Measurements from ENCODE around the gene PNCK. TPM values are rescaled to one million over a fixed set of nuclear protein-coding genes. Genes with fewer than 3 reads are reported as not detected.

PNCK gene
- total RNA-seq, 1 donor from 2014 or later, result not detected

DNA sequence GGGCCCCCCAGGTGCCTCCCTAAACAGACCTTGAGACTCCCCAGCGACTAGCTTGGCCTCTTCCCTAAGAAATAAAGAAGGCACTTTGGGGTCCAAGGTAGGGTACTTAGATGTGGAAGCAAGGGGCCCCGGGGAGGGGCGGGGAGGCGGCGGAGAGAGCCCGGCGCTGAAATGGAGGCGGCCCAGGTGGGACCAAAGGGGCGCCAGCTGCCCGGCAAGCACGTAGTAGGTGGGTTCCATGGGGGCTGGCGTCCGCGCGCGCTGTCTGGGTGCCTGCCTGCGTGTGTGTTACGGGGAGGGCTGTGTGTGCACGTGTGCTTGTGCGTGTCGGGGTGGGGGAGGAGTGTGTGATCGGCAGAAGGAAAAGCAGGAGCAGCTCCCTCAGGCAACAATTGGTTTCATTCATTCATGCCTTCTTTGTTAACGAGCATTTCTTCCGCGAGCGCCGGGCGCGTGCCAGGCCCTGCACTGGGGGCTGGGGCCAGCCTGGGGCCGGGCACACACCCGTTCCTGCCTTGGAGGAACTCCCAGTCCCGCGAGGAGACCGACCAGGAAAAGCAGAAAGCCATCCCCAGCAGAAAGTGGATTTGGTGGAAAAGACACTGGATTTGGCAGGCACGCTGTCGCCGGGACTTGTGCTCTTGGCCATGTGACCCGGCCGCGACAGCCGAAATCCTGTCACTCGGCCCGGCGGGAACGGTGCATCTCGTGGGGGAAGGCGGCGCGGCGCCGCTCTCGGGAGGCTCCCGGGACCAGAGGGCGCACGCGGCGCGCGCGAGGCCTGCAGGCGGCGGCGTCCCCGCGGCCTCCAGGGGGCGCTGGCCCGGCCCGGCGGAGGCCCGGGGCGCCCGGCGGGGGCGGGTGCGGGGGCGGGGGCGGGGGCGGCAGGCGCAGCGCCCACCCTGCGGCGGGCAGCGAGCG, 29.9 kb downstream of the PNCK start:
- peaks cover 0 to 11% (median 5%) of the 10 kb centered on the region in 3 donors for H3K4me1 ChIP-seq (ENCODE audit: control insufficient read depth in 3 of 3, insufficient read depth in 3 of 3, low read length in 3 of 3)
- H3K27me3 ChIP-seq (ENCODE audit: control insufficient read depth in 3 of 3, insufficient read depth in 3 of 3, low read length in 3 of 3), result peaks cover 47 to 64% (median 56%) of the 10 kb centered on the region in 3 donors
- no peaks in the 10 kb centered on the region for H3K36me3 ChIP-seq (ENCODE audit: control insufficient read depth in 3 of 3, insufficient read depth in 3 of 3, low read length in 3 of 3)
- H3K9ac ChIP-seq (ENCODE audit: low read depth in 1 of 3, low read length in 3 of 3), result peak overlapping the region in 1 of 3 donors; percentile 25
- H3K4me3 ChIP-seq (ENCODE audit: low read length in 3 of 3), result peak overlapping the region in 1 of 3 donors; percentile 32
- no peak overlapping the region for H3K27ac ChIP-seq (ENCODE audit: low read depth, low read length)
- H3K9me3 ChIP-seq (ENCODE audit: control insufficient read depth in 3 of 3, low read length in 3 of 3), result no peaks in the 10 kb centered on the region

DNA sequence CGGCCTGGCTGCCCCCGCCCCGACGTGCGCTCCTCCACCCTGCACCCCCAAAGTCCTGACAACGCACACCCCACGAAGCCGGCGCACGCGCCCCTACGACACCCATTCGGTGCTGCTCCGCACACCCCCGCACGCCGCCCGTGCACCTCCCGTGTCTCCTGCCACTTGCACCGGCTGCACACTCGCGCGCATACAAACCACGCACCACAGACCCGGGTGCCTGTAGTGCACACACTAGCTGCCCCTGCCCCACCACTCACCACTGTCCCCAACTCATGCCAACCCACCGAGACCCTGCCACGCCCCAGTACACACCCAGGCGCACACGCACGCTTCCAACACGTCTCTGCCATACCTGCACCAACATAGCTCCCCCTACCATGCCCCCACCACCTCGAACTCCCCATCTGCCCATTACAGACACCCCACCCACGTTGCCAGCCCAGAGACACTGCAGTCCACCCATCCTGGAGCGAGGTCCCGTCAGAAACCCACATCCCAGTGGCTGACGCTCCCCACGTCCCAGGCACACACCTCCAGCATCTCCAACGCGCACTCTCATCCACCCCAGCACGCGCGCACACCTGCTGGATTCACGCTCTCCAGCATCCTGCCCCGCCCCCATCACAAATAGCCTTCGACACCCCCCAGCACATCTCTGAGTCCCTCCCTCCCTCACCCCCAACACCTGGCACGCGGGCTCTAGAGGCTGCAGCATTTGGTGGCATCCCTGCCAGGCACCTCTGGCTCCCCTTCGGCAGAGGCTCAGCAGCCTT, 30.8 kb downstream of the PNCK start:
- H3K36me3 ChIP-seq (ENCODE audit: control insufficient read depth in 3 of 3, insufficient read depth in 3 of 3, low read length in 3 of 3), result no peaks in the 10 kb centered on the region
- no peak overlapping the region for H3K27ac ChIP-seq (ENCODE audit: low read depth, low read length)
- no peak overlapping the region for H3K4me3 ChIP-seq (ENCODE audit: low read length in 3 of 3)
- H3K9ac ChIP-seq (ENCODE audit: low read depth in 1 of 3, low read length in 3 of 3), result no peak overlapping the region
- H3K9me3 ChIP-seq (ENCODE audit: control insufficient read depth in 3 of 3, low read length in 3 of 3), result no peaks in the 10 kb centered on the region
- H3K4me1 ChIP-seq (ENCODE audit: control insufficient read depth in 3 of 3, insufficient read depth in 3 of 3, low read length in 3 of 3), result peaks cover 0 to 11% (median 5%) of the 10 kb centered on the region in 3 donors
- peaks cover 39 to 57% (median 48%) of the 10 kb centered on the region in 3 donors for H3K27me3 ChIP-seq (ENCODE audit: control insufficient read depth in 3 of 3, insufficient read depth in 3 of 3, low read length in 3 of 3)

DNA sequence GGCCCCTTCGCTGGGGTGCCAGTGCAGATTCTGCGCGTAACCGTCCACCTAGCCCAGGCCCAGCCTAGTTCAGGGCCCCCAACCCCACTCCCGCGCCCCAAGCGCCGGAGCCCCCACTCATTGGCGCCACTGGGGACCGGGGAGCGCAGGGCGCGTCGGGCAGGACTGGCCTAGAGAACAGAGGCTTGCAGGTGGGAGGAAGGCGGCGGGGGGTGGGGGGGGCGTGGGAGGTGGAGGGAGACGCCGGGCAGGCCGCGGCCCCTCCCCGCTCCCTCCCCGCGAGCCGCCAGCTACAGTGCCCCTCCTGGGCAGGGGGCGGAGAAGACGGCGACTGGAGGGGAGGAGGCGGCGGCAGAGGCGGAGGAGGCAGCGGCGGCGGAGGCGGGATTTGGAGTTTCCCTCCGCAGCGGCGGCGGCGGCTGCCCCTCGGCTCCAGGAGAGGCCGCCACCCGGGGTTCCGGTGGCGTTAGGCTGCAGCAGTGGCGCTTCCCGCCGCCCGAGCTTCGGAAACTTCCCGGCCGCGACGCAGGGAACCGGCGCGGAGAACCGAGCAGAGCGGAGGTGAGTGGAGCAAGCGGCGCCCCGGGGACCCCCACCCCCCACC, 31.5 kb downstream of the PNCK start:
- H3K4me1 ChIP-seq (ENCODE audit: control insufficient read depth in 3 of 3, insufficient read depth in 3 of 3, low read length in 3 of 3), result peaks cover 0 to 11% (median 5%) of the 10 kb centered on the region in 3 donors
- H3K27me3 ChIP-seq (ENCODE audit: control insufficient read depth in 3 of 3, insufficient read depth in 3 of 3, low read length in 3 of 3), result peaks cover 37 to 53% (median 42%) of the 10 kb centered on the region in 3 donors
- H3K4me3 ChIP-seq (ENCODE audit: low read length in 3 of 3), result no peak overlapping the region
- no peak overlapping the region for H3K9ac ChIP-seq (ENCODE audit: low read depth in 1 of 3, low read length in 3 of 3)
- H3K27ac ChIP-seq (ENCODE audit: low read depth, low read length), result no peak overlapping the region
- H3K9me3 ChIP-seq (ENCODE audit: control insufficient read depth in 3 of 3, low read length in 3 of 3), result no peaks in the 10 kb centered on the region
- H3K36me3 ChIP-seq (ENCODE audit: control insufficient read depth in 3 of 3, insufficient read depth in 3 of 3, low read length in 3 of 3), result no peaks in the 10 kb centered on the region

DNA sequence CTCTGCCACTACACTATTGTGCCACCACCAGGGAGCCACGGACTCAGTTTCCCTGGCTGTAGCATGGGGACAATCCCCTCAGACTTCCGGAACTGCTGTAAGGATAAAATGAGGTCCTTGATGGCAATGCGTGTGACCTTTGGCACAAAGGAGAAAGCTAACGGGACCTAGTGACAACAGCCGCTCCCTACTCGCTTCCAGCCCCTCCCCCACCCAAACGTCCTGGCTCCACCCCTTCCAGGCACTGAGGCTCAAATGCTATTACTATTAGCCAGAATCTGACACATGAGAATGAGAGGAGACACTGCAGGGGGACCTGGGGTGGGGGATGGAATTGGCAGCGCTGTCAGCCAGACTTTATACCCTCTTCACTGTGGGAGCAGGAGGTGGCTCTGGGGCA, 32.0 kb downstream of the PNCK start:
- H3K9ac ChIP-seq (ENCODE audit: low read depth in 1 of 3, low read length in 3 of 3), result no peak overlapping the region
- peaks cover 37 to 51% (median 40%) of the 10 kb centered on the region in 3 donors for H3K27me3 ChIP-seq (ENCODE audit: control insufficient read depth in 3 of 3, insufficient read depth in 3 of 3, low read length in 3 of 3)
- H3K4me3 ChIP-seq (ENCODE audit: low read length in 3 of 3), result no peak overlapping the region
- no peaks in the 10 kb centered on the region for H3K9me3 ChIP-seq (ENCODE audit: control insufficient read depth in 3 of 3, low read length in 3 of 3)
- peaks cover 0 to 11% (median 5%) of the 10 kb centered on the region in 3 donors for H3K4me1 ChIP-seq (ENCODE audit: control insufficient read depth in 3 of 3, insufficient read depth in 3 of 3, low read length in 3 of 3)
- no peak overlapping the region for H3K27ac ChIP-seq (ENCODE audit: low read depth, low read length)
- no peaks in the 10 kb centered on the region for H3K36me3 ChIP-seq (ENCODE audit: control insufficient read depth in 3 of 3, insufficient read depth in 3 of 3, low read length in 3 of 3)

DNA sequence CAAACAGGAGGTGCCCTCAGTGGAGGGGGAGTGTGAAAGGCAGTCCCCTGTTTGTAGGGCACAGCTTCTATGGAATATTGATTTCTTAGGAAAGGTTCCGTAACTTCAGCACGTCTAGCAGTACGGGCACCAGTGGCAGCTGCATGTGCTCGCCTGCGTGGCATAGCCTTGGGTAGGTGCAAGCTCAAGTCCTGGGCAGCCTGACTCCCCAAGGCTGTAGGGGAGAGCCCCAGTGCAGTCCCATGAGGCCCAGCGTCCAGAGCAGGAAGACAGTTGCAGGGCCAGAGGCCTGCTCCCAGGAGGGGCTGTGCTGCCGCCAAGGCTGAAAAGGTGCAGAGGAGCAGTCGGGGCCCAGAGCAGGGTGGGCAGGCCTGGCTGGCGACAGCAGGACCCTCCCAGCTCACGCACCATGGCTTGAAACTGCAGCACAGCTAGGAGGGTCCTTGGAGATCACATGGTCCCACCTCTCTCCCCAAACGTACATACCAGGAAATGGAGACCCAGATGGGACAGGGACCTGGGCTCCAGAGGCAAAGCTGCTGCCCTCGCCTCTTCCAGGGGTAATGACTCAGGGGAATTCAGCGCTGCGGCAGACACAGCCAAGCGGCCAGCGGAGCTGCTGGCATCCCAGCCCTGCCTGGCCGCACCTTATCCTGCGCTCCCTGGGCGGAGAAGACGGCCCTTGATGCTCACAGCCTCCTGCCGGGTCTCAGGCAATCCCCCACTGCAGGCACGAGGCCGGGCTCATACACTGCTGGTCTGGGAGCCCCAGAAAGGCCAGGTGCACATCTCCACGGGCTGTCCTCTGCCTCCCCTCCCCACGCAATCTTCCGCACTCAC, 32.7 kb downstream of the PNCK start:
- H3K36me3 ChIP-seq (ENCODE audit: control insufficient read depth in 3 of 3, insufficient read depth in 3 of 3, low read length in 3 of 3), result no peaks in the 10 kb centered on the region
- no peaks in the 10 kb centered on the region for H3K9me3 ChIP-seq (ENCODE audit: control insufficient read depth in 3 of 3, low read length in 3 of 3)
- peaks cover 31 to 44% (median 33%) of the 10 kb centered on the region in 3 donors for H3K27me3 ChIP-seq (ENCODE audit: control insufficient read depth in 3 of 3, insufficient read depth in 3 of 3, low read length in 3 of 3)
- no peak overlapping the region for H3K27ac ChIP-seq (ENCODE audit: low read depth, low read length)
- no peak overlapping the region for H3K9ac ChIP-seq (ENCODE audit: low read depth in 1 of 3, low read length in 3 of 3)
- no peak overlapping the region for H3K4me3 ChIP-seq (ENCODE audit: low read length in 3 of 3)
- H3K4me1 ChIP-seq (ENCODE audit: control insufficient read depth in 3 of 3, insufficient read depth in 3 of 3, low read length in 3 of 3), result peaks cover 0 to 11% (median 5%) of the 10 kb centered on the region in 3 donors

DNA sequence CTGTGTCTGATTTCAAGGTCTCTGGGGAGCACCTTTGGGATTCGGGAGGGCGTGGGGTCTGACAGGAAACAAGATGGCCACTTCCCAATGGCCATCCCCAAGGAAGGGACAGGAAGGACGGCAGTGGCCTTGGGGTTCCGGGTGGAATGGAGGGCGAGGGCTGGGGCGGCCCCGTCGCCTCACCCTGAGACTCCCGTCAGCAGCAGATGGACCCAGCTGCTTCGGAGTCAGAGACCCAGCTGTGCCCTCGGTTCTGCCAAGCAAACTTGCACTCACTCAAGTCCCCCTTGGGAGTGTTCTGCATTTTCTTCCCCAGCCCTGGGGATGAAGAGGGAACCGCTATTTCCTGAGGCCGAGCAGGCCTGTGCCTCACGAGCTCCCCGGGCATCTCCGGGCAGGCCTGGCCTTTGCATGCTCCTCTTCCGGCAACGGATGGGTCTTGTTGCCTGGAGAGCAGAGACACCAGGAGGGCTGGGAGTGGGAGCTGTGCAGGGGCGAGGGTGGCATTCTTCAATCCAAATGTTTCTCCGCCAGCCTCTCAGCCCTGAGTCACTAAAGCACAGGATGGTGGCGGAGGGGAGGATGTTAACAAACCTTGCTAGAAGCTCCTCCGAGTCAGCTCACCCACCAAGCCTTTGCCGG, 33.4 kb downstream of the PNCK start:
- peaks cover 0 to 11% (median 5%) of the 10 kb centered on the region in 3 donors for H3K4me1 ChIP-seq (ENCODE audit: control insufficient read depth in 3 of 3, insufficient read depth in 3 of 3, low read length in 3 of 3)
- H3K9me3 ChIP-seq (ENCODE audit: control insufficient read depth in 3 of 3, low read length in 3 of 3), result no peaks in the 10 kb centered on the region
- peaks cover 28 to 38% (median 29%) of the 10 kb centered on the region in 3 donors for H3K27me3 ChIP-seq (ENCODE audit: control insufficient read depth in 3 of 3, insufficient read depth in 3 of 3, low read length in 3 of 3)

DNA sequence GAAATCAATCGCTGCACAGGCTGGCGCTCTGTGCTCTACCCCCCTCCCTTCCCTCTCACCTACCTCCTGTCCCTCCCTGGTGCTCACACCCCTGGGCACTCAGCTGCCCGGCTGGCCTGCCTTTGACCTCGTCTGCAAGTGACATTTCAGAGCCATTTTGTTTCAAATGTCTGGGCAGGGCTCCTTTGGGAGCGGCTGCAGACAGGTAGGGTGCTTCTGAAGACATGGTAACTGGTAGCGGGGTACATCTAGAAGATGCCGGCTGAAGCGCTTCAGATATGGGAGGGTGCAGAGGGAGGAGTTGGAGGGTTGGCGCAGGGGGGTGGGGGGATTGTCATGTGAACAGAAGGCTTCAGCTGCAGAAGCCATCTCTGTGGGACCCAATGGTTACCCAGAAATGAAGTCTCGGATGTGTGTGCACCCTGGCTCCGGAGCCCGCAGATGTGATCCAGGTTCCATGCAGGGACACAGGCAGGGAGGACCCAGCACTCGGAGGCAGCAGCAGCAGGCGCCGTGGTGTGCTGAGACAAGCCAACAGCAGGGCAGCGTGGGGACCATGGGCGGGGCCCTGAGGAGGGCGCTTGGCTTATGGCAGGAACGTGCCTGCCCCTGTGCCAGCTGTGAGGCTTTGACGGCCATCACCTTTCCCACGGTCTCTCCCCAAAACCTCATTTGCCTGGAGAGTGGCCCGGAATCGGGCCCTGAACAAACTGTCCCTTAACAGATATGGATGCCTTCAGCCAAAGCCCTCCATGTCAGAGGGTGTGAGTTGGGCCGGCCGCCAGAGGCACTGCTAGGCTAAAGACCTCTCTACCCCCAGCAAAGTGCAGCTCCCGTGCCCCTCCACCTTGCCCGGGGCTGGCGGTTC, 34.2 kb downstream of the PNCK start:
- H3K36me3 ChIP-seq (ENCODE audit: control insufficient read depth in 3 of 3, insufficient read depth in 3 of 3, low read length in 3 of 3), result no peaks in the 10 kb centered on the region
- H3K4me3 ChIP-seq (ENCODE audit: low read length in 3 of 3), result no peak overlapping the region
- H3K27ac ChIP-seq (ENCODE audit: low read depth, low read length), result no peak overlapping the region
- H3K27me3 ChIP-seq (ENCODE audit: control insufficient read depth in 3 of 3, insufficient read depth in 3 of 3, low read length in 3 of 3), result peaks cover 22 to 31% (median 25%) of the 10 kb centered on the region in 3 donors
- no peak overlapping the region for H3K9ac ChIP-seq (ENCODE audit: low read depth in 1 of 3, low read length in 3 of 3)
- H3K4me1 ChIP-seq (ENCODE audit: control insufficient read depth in 3 of 3, insufficient read depth in 3 of 3, low read length in 3 of 3), result peaks cover 0 to 11% (median 5%) of the 10 kb centered on the region in 3 donors
- H3K9me3 ChIP-seq (ENCODE audit: control insufficient read depth in 3 of 3, low read length in 3 of 3), result no peaks in the 10 kb centered on the region

More for the DNA sequence above, 33.4 kb downstream of the PNCK start:
- Histone ChIP-seq H3K27ac (ENCODE audit: low read depth, low read length) (no peak overlapping the region), H3K9ac (ENCODE audit: low read depth in 1 of 3, low read length in 3 of 3) (no peak overlapping the region), H3K4me3 (ENCODE audit: low read length in 3 of 3) (no peak overlapping the region), H3K36me3 (ENCODE audit: control insufficient read depth in 3 of 3, insufficient read depth in 3 of 3, low read length in 3 of 3) (no peaks in the 10 kb centered on the region)

DNA sequence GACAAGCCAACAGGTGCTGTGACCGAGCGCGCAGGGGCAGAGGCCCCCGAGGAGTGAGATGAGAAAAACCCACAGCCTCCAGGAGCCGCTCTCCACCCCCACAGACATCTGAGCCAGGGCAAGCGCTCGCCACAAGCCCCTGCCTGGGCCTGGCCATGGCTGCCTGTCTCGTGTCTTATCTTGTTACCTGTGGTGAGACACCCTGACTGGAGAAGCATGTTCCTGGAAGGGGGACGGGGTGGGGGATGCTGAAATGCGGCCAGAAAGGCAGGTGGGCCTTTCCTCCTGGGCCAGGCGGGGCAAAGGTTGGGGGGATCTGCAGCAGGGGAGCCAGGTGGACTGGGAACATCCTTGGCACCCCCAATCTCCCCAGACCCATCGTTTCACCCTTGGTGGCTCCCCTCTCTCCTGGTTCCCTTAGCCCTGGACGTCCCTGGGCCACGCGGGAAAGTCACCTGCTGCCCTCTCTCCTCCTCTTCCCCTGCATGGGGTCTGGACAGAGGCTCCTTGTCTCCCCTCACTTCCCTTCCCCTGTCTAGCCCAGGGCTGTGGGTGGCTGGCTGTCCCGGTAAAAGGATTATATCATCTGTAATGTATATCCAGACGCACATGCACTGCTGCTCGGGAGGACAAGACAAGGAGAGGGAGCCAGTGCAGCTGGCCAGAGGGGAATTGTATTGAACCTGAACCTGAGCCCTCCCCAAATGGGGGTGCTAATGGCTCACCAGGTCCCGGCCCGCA, 35.0 kb downstream of the PNCK start:
- Histone ChIP-seq H3K4me1 (ENCODE audit: control insufficient read depth in 3 of 3, insufficient read depth in 3 of 3, low read length in 3 of 3) (peaks cover 0 to 8% (median 2%) of the 10 kb centered on the region in 3 donors), H3K9me3 (ENCODE audit: control insufficient read depth in 3 of 3, low read length in 3 of 3) (no peaks in the 10 kb centered on the region), H3K4me3 (ENCODE audit: low read length in 3 of 3) (no peak overlapping the region), H3K36me3 (ENCODE audit: control insufficient read depth in 3 of 3, insufficient read depth in 3 of 3, low read length in 3 of 3) (no peaks in the 10 kb centered on the region), H3K27ac (ENCODE audit: low read depth, low read length) (no peak overlapping the region), H3K9ac (ENCODE audit: low read depth in 1 of 3, low read length in 3 of 3) (no peak overlapping the region), H3K27me3 (ENCODE audit: control insufficient read depth in 3 of 3, insufficient read depth in 3 of 3, low read length in 3 of 3) (peaks cover 18 to 29% (median 21%) of the 10 kb centered on the region in 3 donors)

Data from skeletal muscle tissue (tissue), 4 donors.